Panc1 (cell line): ENCODE results near the gene SLC35A2. TPM values are rescaled to one million over a fixed set of nuclear protein-coding genes. Genes with fewer than 3 reads are reported as not detected.
A peak's percentile ranks its signal among the peaks of the same experiment; 100 is the strongest.

Source experiments
- ATAC-seq: fragments of 200-7000 bp; cut with Tn5 transposase; 2 replicates; pipeline ENCODE4 v1.9.1; 2020; ENCODE audit warnings: mild to moderate bottlenecking, moderate library complexity
- BruUV-seq: library from RNA; stranded (reverse); fragments of 400-500 nt; replicated peaks from 2 replicates; lab custom pipeline; 2021; lab: Mats Ljungman, UMichigan
- CTCF ChIA-PET: fragments of 300-600 bp; sonication (Branson Sonifier 250); formaldehyde crosslinking; loops from one replicate; lab custom pipeline; 2022; ENCODE audit warnings: antibody characterized with exemption; lab: Charles Lee
- POLR2A ChIA-PET: fragments of 300-600 bp; sonication (Branson Sonifier 250); formaldehyde crosslinking; loops from one replicate; lab custom pipeline; 2022; ENCODE audit warnings: antibody characterized with exemption; lab: Charles Lee
- DNase-seq: peaks from one replicate; pipeline ENCODE4 v3.0.0-alpha.2; 2010; ENCODE audit warnings: low read depth, low spot score
- H3K27ac ChIP-seq: 2 replicates; pipeline ENCODE4 v1.5.1; 2011; ENCODE audit warnings: mild to moderate bottlenecking, low read length, inconsistent platforms
- H3K27me3 ChIP-seq: fragments of 200-500 bp; sonication (Bioruptor generic); 2 replicates; pipeline ENCODE4 v1.6.0; 2014; ENCODE audit warnings: low read length, inconsistent platforms; ENCODE audit not compliant: control insufficient read depth, insufficient read depth
- H3K36me3 ChIP-seq: fragments of 200-500 bp; sonication (Bioruptor generic); 2 replicates; pipeline ENCODE4 v1.5.1; 2014; ENCODE audit warnings: inconsistent platforms, mild to moderate bottlenecking, low read length, moderate library complexity; ENCODE audit not compliant: control insufficient read depth, insufficient read depth
- H3K4me1 ChIP-seq: 2 replicates; pipeline ENCODE4 v1.5.1; 2011; ENCODE audit warnings: inconsistent platforms, mild to moderate bottlenecking, low read length, moderate library complexity; ENCODE audit not compliant: control insufficient read depth, insufficient read depth
- H3K4me3 ChIP-seq, 2 experiments: 2 replicates each; pipeline ENCODE4 v1.5.1; 2011 to 2012; ENCODE audit warnings: low read depth in 2 of 2, low read length in 2 of 2, mild to moderate bottlenecking in 2 of 2, inconsistent platforms in 1 of 2, moderate library complexity in 1 of 2
- H3K9me3 ChIP-seq: fragments of 200-500 bp; sonication (Bioruptor generic); 2 replicates; pipeline ENCODE4 v1.5.1; 2014; ENCODE audit warnings: low read depth, mild to moderate bottlenecking, inconsistent platforms, low read length, moderate library complexity; ENCODE audit not compliant: control insufficient read depth, insufficient read depth
- CTCF ChIP-seq: fragments of 450-650 bp; IDR thresholded peaks from 2 replicates; pipeline ENCODE4 v1.5.1; 2017; ENCODE audit warnings: mild to moderate bottlenecking
- POLR2AphosphoS5 ChIP-seq: IDR thresholded peaks from 2 replicates; pipeline ENCODE4 v1.6.1; 2012; ENCODE audit warnings: mild to moderate bottlenecking, low read depth, low read length, moderate library complexity
- SIN3A ChIP-seq: IDR thresholded peaks from 2 replicates; pipeline ENCODE4 v1.6.1; 2012; ENCODE audit warnings: low read depth, mild to moderate bottlenecking, low read length, moderate library complexity, borderline replicate concordance; ENCODE audit not compliant: insufficient read depth
- TCF7L2 ChIP-seq: IDR thresholded peaks from 2 replicates; pipeline ENCODE4 v1.6.1; 2011; ENCODE audit warnings: mild to moderate bottlenecking, low read depth, low read length, inconsistent platforms
- in situ Hi-C: cut with HindIII; loops from 2 replicates; pipeline ENCODE4 v1.10.0; 2016; ENCODE audit warnings: low sequenced_read_pairs, low pct_unique_long_range_greater_than_20kb
- intact Hi-C: fragments of 100-400 bp; cut with micrococcal nuclease; formaldehyde crosslinking; loops from one replicate; pipeline ENCODE4 v1.10.0; 2022; ENCODE audit not compliant: unreplicated experiment
- total RNA-seq: library from RNA; stranded (reverse); gene quantifications from one replicate; pipeline ENCODE4 v1.2.1, GENCODE V29; 2021; ENCODE audit not compliant: unreplicated experiment
- TF ChIP-seq, protein P1 (sequence below), 2 experiments: IDR thresholded peaks; 2 replicates each; pipeline ENCODE4 v1.6.1; 2011 to 2012; ENCODE audit warnings: low read depth in 2 of 2, control low read depth in 1 of 2, low read length in 1 of 2, mild to moderate bottlenecking in 1 of 2, moderate library complexity in 1 of 2; ENCODE audit not compliant: insufficient read depth in 1 of 2

Gene SLC35A2
- total RNA-seq, 1 experiment from 2014 or later, result 72.4 TPM

GRCh38 chrX:48896611-48897011 lies 14.8 kb downstream of the SLC35A2 start:
- H3K4me1 ChIP-seq, result peaks cover 6% of the 10 kb centered on the region; the same call in 1 of the 2 replicates
- intact Hi-C loops, result no loop called here
- H3K27me3 ChIP-seq, result no peaks in the 10 kb centered on the region
- no peaks in the 10 kb centered on the region for H3K9me3 ChIP-seq
- in situ Hi-C loops, result no loop called here
- H3K4me3 ChIP-seq, result peak overlapping the region; percentile 71 to 82
- TF ChIP-seq, protein P1, sequence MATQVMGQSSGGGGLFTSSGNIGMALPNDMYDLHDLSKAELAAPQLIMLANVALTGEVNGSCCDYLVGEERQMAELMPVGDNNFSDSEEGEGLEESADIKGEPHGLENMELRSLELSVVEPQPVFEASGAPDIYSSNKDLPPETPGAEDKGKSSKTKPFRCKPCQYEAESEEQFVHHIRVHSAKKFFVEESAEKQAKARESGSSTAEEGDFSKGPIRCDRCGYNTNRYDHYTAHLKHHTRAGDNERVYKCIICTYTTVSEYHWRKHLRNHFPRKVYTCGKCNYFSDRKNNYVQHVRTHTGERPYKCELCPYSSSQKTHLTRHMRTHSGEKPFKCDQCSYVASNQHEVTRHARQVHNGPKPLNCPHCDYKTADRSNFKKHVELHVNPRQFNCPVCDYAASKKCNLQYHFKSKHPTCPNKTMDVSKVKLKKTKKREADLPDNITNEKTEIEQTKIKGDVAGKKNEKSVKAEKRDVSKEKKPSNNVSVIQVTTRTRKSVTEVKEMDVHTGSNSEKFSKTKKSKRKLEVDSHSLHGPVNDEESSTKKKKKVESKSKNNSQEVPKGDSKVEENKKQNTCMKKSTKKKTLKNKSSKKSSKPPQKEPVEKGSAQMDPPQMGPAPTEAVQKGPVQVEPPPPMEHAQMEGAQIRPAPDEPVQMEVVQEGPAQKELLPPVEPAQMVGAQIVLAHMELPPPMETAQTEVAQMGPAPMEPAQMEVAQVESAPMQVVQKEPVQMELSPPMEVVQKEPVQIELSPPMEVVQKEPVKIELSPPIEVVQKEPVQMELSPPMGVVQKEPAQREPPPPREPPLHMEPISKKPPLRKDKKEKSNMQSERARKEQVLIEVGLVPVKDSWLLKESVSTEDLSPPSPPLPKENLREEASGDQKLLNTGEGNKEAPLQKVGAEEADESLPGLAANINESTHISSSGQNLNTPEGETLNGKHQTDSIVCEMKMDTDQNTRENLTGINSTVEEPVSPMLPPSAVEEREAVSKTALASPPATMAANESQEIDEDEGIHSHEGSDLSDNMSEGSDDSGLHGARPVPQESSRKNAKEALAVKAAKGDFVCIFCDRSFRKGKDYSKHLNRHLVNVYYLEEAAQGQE (IDR thresholded peaks at IDR 0.05; ENCODE audit: insufficient read depth in 1 of 2, low read depth in 2 of 2, low read length in 1 of 2), result no peak
- TF ChIP-seq SIN3A (no peak), CTCF (no peak), TCF7L2 (no peak), POLR2AphosphoS5 (no peak)
- DNase-seq, result no peak
- CTCF ChIA-PET, result no interaction called here
- H3K36me3 ChIP-seq, result no peaks in the 10 kb centered on the region
- no peak for ATAC-seq
- BruUV-seq, result no TSS peak
- POLR2A ChIA-PET, result no interaction called here
- peak overlapping the region; percentile 94 for H3K27ac ChIP-seq

DNA sequence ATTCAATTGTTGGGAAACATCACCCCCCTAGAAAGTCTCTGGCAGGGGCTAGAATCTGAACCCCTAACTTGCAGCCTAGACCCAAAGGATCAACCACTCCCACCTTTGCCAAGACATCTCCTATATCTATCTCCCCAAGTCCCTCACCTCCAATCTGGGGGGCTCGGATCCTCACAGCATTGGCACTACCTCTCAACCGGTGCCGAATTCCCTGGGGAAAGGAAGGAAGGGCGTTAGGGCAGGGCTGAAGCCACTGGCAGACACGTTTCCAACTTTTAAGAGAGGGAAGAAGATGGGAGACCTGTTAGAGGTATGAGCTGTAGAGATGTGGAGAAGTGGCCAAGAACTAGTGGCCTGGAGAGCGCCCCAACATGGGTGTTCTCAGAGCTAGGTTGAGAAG lies 16.6 kb downstream of the SLC35A2 start:
- ATAC-seq (no peak), DNase-seq (no peak)
- in situ Hi-C loops, result no loop called here
- TF ChIP-seq, protein P1 (IDR thresholded peaks at IDR 0.05; ENCODE audit: insufficient read depth in 1 of 2, low read depth in 2 of 2, low read length in 1 of 2), result no peak
- TF ChIP-seq TCF7L2, result no peak
- TF ChIP-seq CTCF, result no peak
- TF ChIP-seq POLR2AphosphoS5, result no peak
- TF ChIP-seq SIN3A, result no peak
- no peaks in the 10 kb centered on the region for H3K27me3 ChIP-seq
- ChIA-PET CTCF (no interaction called here), POLR2A (no interaction called here)
- intact Hi-C loops, result no loop called here
- H3K4me3 ChIP-seq, result no peak overlapping the region
- H3K36me3 ChIP-seq, result no peaks in the 10 kb centered on the region
- no TSS peak for BruUV-seq
- no peak overlapping the region for H3K27ac ChIP-seq
- H3K4me1 ChIP-seq, result peaks cover 6% of the 10 kb centered on the region; the same call in 1 of the 2 replicates
- H3K9me3 ChIP-seq, result no peaks in the 10 kb centered on the region
